Kidney tubule cell (primary cell): ENCODE data around the gene RALB.

Source experiments
- DNase-seq: peaks from one replicate; pipeline ENCODE4 v3.0.0-alpha.2; 2018; ENCODE audit warnings: low spot score

The RALB gene

GRCh38 chr2:120252225-120253020, at the start of gene RALB:
Gene RALB (plus strand): TSS chr2:120252852. CDS start chr2:120278665, 25,813 bp downstream.
- peak; percentile 99 for DNase-seq

- no peak for DNase-seq
Measured at GRCh38 chr2:120203251-120204021, 49.2 kb upstream of the RALB start.

GRCh38 chr2:120204022-120204405, 48.6 kb upstream of the RALB start:
- DNase-seq, result no peak

- no peak for DNase-seq
Measured at GRCh38 chr2:120204417-120204816, 48.2 kb upstream of the RALB start.

GRCh38 chr2:120204945-120205670, 47.5 kb upstream of the RALB start:
- no peak for DNase-seq

GRCh38 chr2:120206022-120206581, 46.5 kb upstream of the RALB start:
- DNase-seq, result no peak

- no peak for DNase-seq
Measured at GRCh38 chr2:120208381-120209353, 44.0 kb upstream of the RALB start.

- no peak for DNase-seq
Measured at GRCh38 chr2:120209427-120210269, 43.0 kb upstream of the RALB start.

GRCh38 chr2:120210270-120210693, 42.4 kb upstream of the RALB start:
- no peak for DNase-seq

- DNase-seq, result no peak
Measured at GRCh38 chr2:120218181-120218580, 34.5 kb upstream of the RALB start.

- DNase-seq, result no peak
Measured at GRCh38 chr2:120219291-120219690, 33.4 kb upstream of the RALB start.

- DNase-seq, result no peak
Measured at GRCh38 chr2:120219766-120220165, 32.9 kb upstream of the RALB start.

- DNase-seq, result no peak
Measured at GRCh38 chr2:120220756-120221155, 31.9 kb upstream of the RALB start.

- no peak for DNase-seq
Measured at GRCh38 chr2:120221616-120222015, 31.0 kb upstream of the RALB start.

GRCh38 chr2:120222186-120223033, 30.2 kb upstream of the RALB start:
- no peak for DNase-seq

GRCh38 chr2:120223034-120223912, 29.4 kb upstream of the RALB start, which contains the start of gene TMEM185B:
Gene TMEM185B (minus strand): TSS chr2:120223400. CDS start chr2:120222976, 424 bp downstream.
- peak; percentile 91 for DNase-seq

GRCh38 chr2:120224256-120224655, 28.4 kb upstream of the RALB start:
- DNase-seq, result no peak
